K562 (cell line): ENCODE data around the gene ACSL5. TPM values are rescaled to one million over a fixed set of nuclear protein-coding genes. Genes with fewer than 3 reads are reported as not detected.

ENCODE experiments used
- ATAC-seq: fragments of 200-7000 bp; cut with Tn5 transposase; 3 replicates; pipeline ENCODE4 v1.9.1; 2020; ENCODE audit warnings: moderate library complexity
- BruUV-seq: library from RNA; stranded (reverse); fragments of 400-500 nt; replicated peaks from 2 replicates; lab custom pipeline; 2021; lab: Mats Ljungman, UMichigan
- CTCF ChIA-PET: fragments of 300-600 bp; formaldehyde crosslinking; extraction: SDS; loops from one replicate; lab custom pipeline; 2021; ENCODE audit warnings: low intra/inter-chr PET ratio; lab: Yijun Ruan, JAX
- POLR2A ChIA-PET: fragments of 300-600, 350-650 bp; sonication (Branson Sonifier 250); formaldehyde crosslinking; extraction: SDS; loops from one replicate; lab custom pipeline; 2021; ENCODE audit warnings: antibody characterized with exemption, inconsistent platforms; lab: Yijun Ruan, JAX
- DNase-seq, 4 experiments: peaks; one replicate each; pipeline versions ENCODE4 v3.0.0 to v3.0.0-alpha.2; 2011 to 2018; ENCODE audit warnings: low spot score in 3 of 4, mixed read lengths in 3 of 4; ENCODE audit errors: extremely low read depth in 1 of 4
- FAIRE-seq: peaks from 2 replicates; lab custom pipeline; 2011; peaks lifted over from hg19 to GRCh38; lab: Jason Lieb, UNC
- H2AFZ ChIP-seq: 2 replicates; pipeline ENCODE4 v1.6.0; 2011; ENCODE audit warnings: low read depth, low read length, control low read depth, inconsistent platforms
- H3K27ac ChIP-seq: fragments of 200-600 bp; 3 replicates; pipeline ENCODE4 v1.8.0; 2011; ENCODE audit warnings: low read depth, mild to moderate bottlenecking, control low read depth, inconsistent platforms, low read length, moderate library complexity, mixed read lengths; ENCODE audit errors: extremely low read depth
- H3K27me3 ChIP-seq, 2 experiments: fragments of 300-600 bp in 1 of 2; 2 replicates in 1 of 2; 3 replicates in 1 of 2; pipeline versions ENCODE4 v1.6.0 to v1.8.0; 2011; ENCODE audit warnings: inconsistent platforms in 2 of 2, low read length in 2 of 2, mild to moderate bottlenecking in 1 of 2, mixed read lengths in 1 of 2, moderate library complexity in 1 of 2; ENCODE audit not compliant: control insufficient read depth in 2 of 2, insufficient read depth in 2 of 2
- H3K36me3 ChIP-seq: fragments of 300-600 bp; 3 replicates; pipeline ENCODE4 v1.8.0; 2011; ENCODE audit warnings: mild to moderate bottlenecking, low read length, inconsistent platforms; ENCODE audit not compliant: control insufficient read depth, insufficient read depth
- H3K4me1 ChIP-seq, 2 experiments: fragments of 200-600 bp in 1 of 2; replicated peaks in 1 of 2; 2 replicates in 1 of 2; 3 replicates in 1 of 2; pipeline versions ENCODE4 v1.5.1 to v1.8.0; 2011; ENCODE audit warnings: inconsistent platforms in 2 of 2, low read length in 2 of 2, mild to moderate bottlenecking in 1 of 2, mixed read lengths in 1 of 2, moderate library complexity in 1 of 2; ENCODE audit not compliant: control insufficient read depth in 2 of 2, insufficient read depth in 2 of 2
- H3K4me2 ChIP-seq: 2 replicates; pipeline ENCODE4 v1.6.1; 2011; ENCODE audit warnings: low read length, control low read depth, inconsistent platforms, mixed read lengths; ENCODE audit not compliant: insufficient read depth
- H3K4me3 ChIP-seq: fragments of 200-600 bp; sonication (generic), shearing (Covaris generic); 2 replicates; pipeline ENCODE4 v1.5.1; 2016; ENCODE audit warnings: control low read depth, inconsistent platforms
- H3K79me2 ChIP-seq: fragments of 200-600 bp; 3 replicates; pipeline ENCODE4 v1.8.0; 2011; ENCODE audit warnings: low read length, inconsistent platforms; ENCODE audit not compliant: control insufficient read depth, insufficient read depth
- H3K9ac ChIP-seq, 2 experiments: 2 replicates each; pipeline versions ENCODE4 v1.6.0 to v1.6.1; 2011; ENCODE audit warnings: low read depth in 2 of 2, low read length in 2 of 2, control low read depth in 1 of 2, inconsistent platforms in 1 of 2, mild to moderate bottlenecking in 1 of 2, mixed read lengths in 1 of 2; ENCODE audit not compliant: insufficient read depth in 1 of 2
- H3K9me1 ChIP-seq: one replicate; pipeline ENCODE4 v1.6.0; 2011; ENCODE audit warnings: inconsistent platforms, mild to moderate bottlenecking, low read length, moderate library complexity; ENCODE audit not compliant: control insufficient read depth, insufficient read depth
- H3K9me3 ChIP-seq: replicated peaks from 2 replicates; pipeline ENCODE4 v1.5.1; 2011; ENCODE audit warnings: low read depth, low read length, inconsistent platforms; ENCODE audit not compliant: control insufficient read depth, insufficient read depth
- H4K20me1 ChIP-seq: replicated peaks from 2 replicates; pipeline ENCODE4 v1.6.1; 2011; ENCODE audit warnings: low read length, inconsistent platforms, mixed read lengths; ENCODE audit not compliant: control insufficient read depth, insufficient read depth
- E2F1 ChIP-seq: sonication (generic); formaldehyde crosslinking; IDR thresholded peaks from 2 replicates; pipeline ENCODE4 v1.8.1; 2023; ENCODE audit warnings: mild to moderate bottlenecking, missing genetic modification reagents, moderate library complexity
- ELF2 ChIP-seq: fragments of 250-450 bp; sonication (Bioruptor Pico); IDR thresholded peaks from 2 replicates; pipeline ENCODE4 v1.5.0; 2021; ENCODE audit warnings: mild to moderate bottlenecking
- LEF1 ChIP-seq: fragments of 450-650 bp; IDR thresholded peaks from 2 replicates; pipeline ENCODE4 v1.6.1; 2016; ENCODE audit warnings: mild to moderate bottlenecking
- POLR3G ChIP-seq: IDR thresholded peaks from 2 replicates; pipeline ENCODE4 v1.6.1; 2011; ENCODE audit not compliant: insufficient read length, insufficient replicate concordance; ENCODE audit errors: extremely low read depth
- ZNF224 ChIP-seq: sonication (generic); formaldehyde crosslinking; IDR thresholded peaks from 2 replicates; pipeline ENCODE4 v1.8.0; 2022; ENCODE audit warnings: mild to moderate bottlenecking, missing genetic modification reagents
- ZNF232 ChIP-seq: sonication (generic); formaldehyde crosslinking; IDR thresholded peaks from 2 replicates; pipeline ENCODE4 v1.8.0; 2022; ENCODE audit warnings: mild to moderate bottlenecking, missing genetic modification reagents
- ZNF707 ChIP-seq: fragments of 250-450 bp; sonication (Bioruptor Pico); conservative IDR thresholded peaks from 2 replicates; pipeline ENCODE4 v1.8.0; 2022; ENCODE audit warnings: inconsistent platforms, mild to moderate bottlenecking, moderate library complexity
- WGBS: fragments of 100-300 bp; shearing (Covaris generic); methylation state at CpG from one replicate; pipeline ENCODE4 v1.1.6; 2016; ENCODE audit warnings: low coverage, mixed read lengths; ENCODE audit not compliant: insufficient coverage; ENCODE audit errors: missing lambda C conversion rate; 5-methylcytosine and 5-hydroxymethylcytosine counted together
- in situ Hi-C: fragments of 300-500 bp; cut with MboI; formaldehyde crosslinking; loops from 4 replicates; pipeline ENCODE4 v1.15.0; 2018; ENCODE audit warnings: inconsistent platforms, mixed read lengths
- intact Hi-C: fragments of 100-400 bp; cut with micrococcal nuclease; formaldehyde crosslinking; loops from 2 replicates; pipeline ENCODE4 v1.14.2; 2022
- polyA plus RNA-seq, 8 experiments: library from polyadenylated mRNA; depleted of rRNA in 4 of 8; stranded (reverse) in 5 of 8; unstranded in 3 of 8; fragments of >200 nt; fragmentation: Nextera tagmentation in 2 of 8; fragmentation: Illumina TruSeq in 1 of 8; extraction: Ambion mirVana in 2 of 8; extraction: Trizol in 1 of 8; gene quantifications; 2 replicates each; pipeline versions ENCODE4 v1.2.1 to v1.2.3, GENCODE V29; 2011 to 2014; ENCODE audit warnings: inconsistent platforms in 1 of 8, missing spikeins in 1 of 8
- total RNA-seq, 7 experiments: library from RNA; depleted of rRNA in 6 of 7; stranded (reverse); fragments of >200 nt in 6 of 7; fragmentation: Illumina TruSeq in 2 of 7; extraction: Trizol in 2 of 7; gene quantifications; 2 replicates each; pipeline versions ENCODE4 v1.2.1 to v1.2.3, GENCODE V29; 2011 to 2021; ENCODE audit warnings: low replicate concordance in 1 of 7
- TF ChIP-seq, protein P1 (sequence below): sonication (generic); formaldehyde crosslinking; IDR thresholded peaks from 2 replicates; pipeline ENCODE4 v1.8.1; 2023; ENCODE audit warnings: missing genetic modification reagents, mild to moderate bottlenecking, borderline replicate concordance

Gene ACSL5
- total and polyA plus RNA-seq, 9 of the 15 experiments (the other 6 are each of a cell fraction or from before 2014, with no cell fraction given), result 0.19 to 1.4 (median 0.55) TPM

- TF ChIP-seq, protein P1, sequence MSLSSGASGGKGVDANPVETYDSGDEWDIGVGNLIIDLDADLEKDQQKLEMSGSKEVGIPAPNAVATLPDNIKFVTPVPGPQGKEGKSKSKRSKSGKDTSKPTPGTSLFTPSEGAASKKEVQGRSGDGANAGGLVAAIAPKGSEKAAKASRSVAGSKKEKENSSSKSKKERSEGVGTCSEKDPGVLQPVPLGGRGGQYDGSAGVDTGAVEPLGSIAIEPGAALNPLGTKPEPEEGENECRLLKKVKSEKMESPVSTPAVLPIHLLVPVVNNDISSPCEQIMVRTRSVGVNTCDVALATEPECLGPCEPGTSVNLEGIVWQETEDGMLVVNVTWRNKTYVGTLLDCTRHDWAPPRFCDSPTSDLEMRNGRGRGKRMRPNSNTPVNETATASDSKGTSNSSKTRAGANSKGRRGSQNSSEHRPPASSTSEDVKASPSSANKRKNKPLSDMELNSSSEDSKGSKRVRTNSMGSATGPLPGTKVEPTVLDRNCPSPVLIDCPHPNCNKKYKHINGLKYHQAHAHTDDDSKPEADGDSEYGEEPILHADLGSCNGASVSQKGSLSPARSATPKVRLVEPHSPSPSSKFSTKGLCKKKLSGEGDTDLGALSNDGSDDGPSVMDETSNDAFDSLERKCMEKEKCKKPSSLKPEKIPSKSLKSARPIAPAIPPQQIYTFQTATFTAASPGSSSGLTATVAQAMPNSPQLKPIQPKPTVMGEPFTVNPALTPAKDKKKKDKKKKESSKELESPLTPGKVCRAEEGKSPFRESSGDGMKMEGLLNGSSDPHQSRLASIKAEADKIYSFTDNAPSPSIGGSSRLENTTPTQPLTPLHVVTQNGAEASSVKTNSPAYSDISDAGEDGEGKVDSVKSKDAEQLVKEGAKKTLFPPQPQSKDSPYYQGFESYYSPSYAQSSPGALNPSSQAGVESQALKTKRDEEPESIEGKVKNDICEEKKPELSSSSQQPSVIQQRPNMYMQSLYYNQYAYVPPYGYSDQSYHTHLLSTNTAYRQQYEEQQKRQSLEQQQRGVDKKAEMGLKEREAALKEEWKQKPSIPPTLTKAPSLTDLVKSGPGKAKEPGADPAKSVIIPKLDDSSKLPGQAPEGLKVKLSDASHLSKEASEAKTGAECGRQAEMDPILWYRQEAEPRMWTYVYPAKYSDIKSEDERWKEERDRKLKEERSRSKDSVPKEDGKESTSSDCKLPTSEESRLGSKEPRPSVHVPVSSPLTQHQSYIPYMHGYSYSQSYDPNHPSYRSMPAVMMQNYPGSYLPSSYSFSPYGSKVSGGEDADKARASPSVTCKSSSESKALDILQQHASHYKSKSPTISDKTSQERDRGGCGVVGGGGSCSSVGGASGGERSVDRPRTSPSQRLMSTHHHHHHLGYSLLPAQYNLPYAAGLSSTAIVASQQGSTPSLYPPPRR (CRISPR knock-in tag), result no peak
- TF ChIP-seq LEF1 (no peak), E2F1 (CRISPR knock-in tag) (no peak)
Observed at GRCh38 chr10:112353046-112353445, 20.9 kb upstream of the ACSL5 start (continued).

- ChIA-PET CTCF (no interaction called here), POLR2A (no interaction called here)
- FAIRE-seq (no peak), DNase-seq (no peak), ATAC-seq (no peak)
- no TSS peak for BruUV-seq
- H3K4me1 ChIP-seq, result no peaks in the 10 kb centered on the region
- in situ Hi-C loops, result no loop called here
- no peak overlapping the region for H3K27ac ChIP-seq
- no peak overlapping the region for H3K4me3 ChIP-seq
- H3K9me3 ChIP-seq, result no peaks in the 10 kb centered on the region
- no peak for TF ChIP-seq POLR3G
- no peak for TF ChIP-seq ELF2
- no peak for TF ChIP-seq ZNF707 (CRISPR knock-in tag)
- no peak for TF ChIP-seq ZNF232
- TF ChIP-seq ZNF224 (CRISPR knock-in tag), result no peak
- H3K9ac ChIP-seq, result no peak overlapping the region
- H3K79me2 ChIP-seq, result no peaks in the 10 kb centered on the region
- H3K9me1 ChIP-seq, result no peaks in the 10 kb centered on the region
- intact Hi-C loops, result no loop called here
- H3K36me3 ChIP-seq, result no peaks in the 10 kb centered on the region
- H4K20me1 ChIP-seq, result no peaks in the 10 kb centered on the region
- H3K4me2 ChIP-seq, result no peak overlapping the region
- H2AFZ ChIP-seq, result no peak overlapping the region
- peaks cover 0 to 11% of the 10 kb centered on the region in 2 experiments; a peak in 2 of 5 replicates for H3K27me3 ChIP-seq
- 0% methylated on average over 2 of the region's 5 CpGs for WGBS
Observed at GRCh38 chr10:112356686-112357085, 17.2 kb upstream of the ACSL5 start.
